Measurements from ENCODE around the gene BCAS4.

Gene BCAS4

DNA sequence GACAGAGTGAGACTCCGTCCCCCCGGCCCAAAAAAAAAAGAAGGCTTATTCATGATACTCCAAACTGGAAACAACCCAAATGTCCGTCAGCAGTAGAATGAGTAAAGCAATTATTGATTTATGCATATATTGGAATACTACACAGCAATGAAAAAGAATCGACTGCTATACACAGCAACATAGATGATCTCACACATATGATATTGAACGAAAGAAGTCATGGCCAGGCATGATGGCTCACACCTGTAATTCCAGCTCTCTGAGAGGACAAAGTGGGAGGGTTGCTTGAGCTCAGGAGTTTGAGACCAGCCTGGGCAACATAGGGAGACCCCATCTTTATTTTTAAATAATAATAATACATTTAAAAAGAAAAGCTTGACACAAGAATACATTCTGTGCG lies 28.5 kb downstream of the BCAS4 start:
- no peaks in the 10 kb centered on the region for H3K27me3 ChIP-seq (ENCODE audit: insufficient read depth, low read depth, severe bottlenecking)
- H3K36me3 ChIP-seq: no peaks in the 10 kb centered on the region
- no peak overlapping the region for H3K4me3 ChIP-seq (ENCODE audit: low read depth, low read length)
- DNase-seq: no peak
- TF ChIP-seq, protein P1, sequence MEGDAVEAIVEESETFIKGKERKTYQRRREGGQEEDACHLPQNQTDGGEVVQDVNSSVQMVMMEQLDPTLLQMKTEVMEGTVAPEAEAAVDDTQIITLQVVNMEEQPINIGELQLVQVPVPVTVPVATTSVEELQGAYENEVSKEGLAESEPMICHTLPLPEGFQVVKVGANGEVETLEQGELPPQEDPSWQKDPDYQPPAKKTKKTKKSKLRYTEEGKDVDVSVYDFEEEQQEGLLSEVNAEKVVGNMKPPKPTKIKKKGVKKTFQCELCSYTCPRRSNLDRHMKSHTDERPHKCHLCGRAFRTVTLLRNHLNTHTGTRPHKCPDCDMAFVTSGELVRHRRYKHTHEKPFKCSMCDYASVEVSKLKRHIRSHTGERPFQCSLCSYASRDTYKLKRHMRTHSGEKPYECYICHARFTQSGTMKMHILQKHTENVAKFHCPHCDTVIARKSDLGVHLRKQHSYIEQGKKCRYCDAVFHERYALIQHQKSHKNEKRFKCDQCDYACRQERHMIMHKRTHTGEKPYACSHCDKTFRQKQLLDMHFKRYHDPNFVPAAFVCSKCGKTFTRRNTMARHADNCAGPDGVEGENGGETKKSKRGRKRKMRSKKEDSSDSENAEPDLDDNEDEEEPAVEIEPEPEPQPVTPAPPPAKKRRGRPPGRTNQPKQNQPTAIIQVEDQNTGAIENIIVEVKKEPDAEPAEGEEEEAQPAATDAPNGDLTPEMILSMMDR (IDR thresholded peaks at IDR 0.05; ENCODE audit: low read depth, low read length): no peak
- H3K27ac ChIP-seq: no peak overlapping the region
- no peaks in the 10 kb centered on the region for H3K9me3 ChIP-seq (ENCODE audit: severe bottlenecking)

DNA sequence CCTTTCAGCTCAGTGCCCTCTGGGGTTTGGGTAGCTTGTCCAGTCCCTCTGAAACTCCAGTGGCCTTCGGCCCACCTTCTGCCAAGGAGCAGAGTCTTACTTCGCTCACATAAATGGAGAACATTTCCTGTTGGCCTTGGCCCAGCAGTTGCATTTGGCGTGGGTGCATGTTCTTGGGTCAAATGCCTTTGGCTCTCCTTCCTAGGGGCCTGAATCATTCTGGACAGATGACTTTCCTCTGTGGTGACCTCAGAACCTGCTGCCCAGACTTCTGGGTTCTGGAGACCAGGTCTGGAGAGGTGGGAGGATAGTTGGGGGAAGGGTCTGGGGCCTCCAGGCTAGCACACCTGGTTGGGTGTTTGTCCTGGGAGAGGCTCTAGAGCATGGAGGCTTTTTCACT lies 29.3 kb downstream of the BCAS4 start:
- Histone ChIP-seq H3K9me3 (ENCODE audit: severe bottlenecking) (no peaks in the 10 kb centered on the region), H3K27ac (no peak overlapping the region), H3K4me3 (ENCODE audit: low read depth, low read length) (no peak overlapping the region), H3K27me3 (ENCODE audit: insufficient read depth, low read depth, severe bottlenecking) (no peaks in the 10 kb centered on the region), H3K36me3 (no peaks in the 10 kb centered on the region)
- DNase-seq: no peak
- TF ChIP-seq, protein P1 (IDR thresholded peaks at IDR 0.05; ENCODE audit: low read depth, low read length): no peak

DNA sequence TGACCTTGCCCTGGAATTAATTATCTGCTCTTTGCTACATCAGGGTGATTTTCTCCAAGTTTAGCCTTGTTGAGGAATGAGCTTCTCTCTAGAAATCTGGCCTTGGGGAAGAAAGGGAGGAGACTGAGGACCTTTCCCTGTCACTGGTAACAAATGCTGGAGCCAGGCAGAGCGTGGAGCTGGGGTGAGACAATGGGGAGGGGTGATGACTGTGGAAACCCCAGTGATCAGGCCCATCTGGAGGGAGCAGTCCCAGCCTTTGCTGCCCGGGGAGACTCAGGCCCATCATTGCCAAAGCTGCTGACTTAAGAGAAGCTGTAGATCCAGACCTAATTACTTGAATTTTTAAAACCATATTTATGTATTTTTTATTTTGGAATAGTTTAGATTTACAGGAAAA lies 31.3 kb downstream of the BCAS4 start:
- H3K4me3 ChIP-seq (ENCODE audit: low read depth, low read length): no peak overlapping the region
- H3K36me3 ChIP-seq: no peaks in the 10 kb centered on the region
- H3K9me3 ChIP-seq (ENCODE audit: severe bottlenecking): no peaks in the 10 kb centered on the region
- H3K27ac ChIP-seq: no peak overlapping the region
- TF ChIP-seq, protein P1 (IDR thresholded peaks at IDR 0.05; ENCODE audit: low read depth, low read length): no peak
- no peaks in the 10 kb centered on the region for H3K27me3 ChIP-seq (ENCODE audit: insufficient read depth, low read depth, severe bottlenecking)
- DNase-seq: no peak

DNA sequence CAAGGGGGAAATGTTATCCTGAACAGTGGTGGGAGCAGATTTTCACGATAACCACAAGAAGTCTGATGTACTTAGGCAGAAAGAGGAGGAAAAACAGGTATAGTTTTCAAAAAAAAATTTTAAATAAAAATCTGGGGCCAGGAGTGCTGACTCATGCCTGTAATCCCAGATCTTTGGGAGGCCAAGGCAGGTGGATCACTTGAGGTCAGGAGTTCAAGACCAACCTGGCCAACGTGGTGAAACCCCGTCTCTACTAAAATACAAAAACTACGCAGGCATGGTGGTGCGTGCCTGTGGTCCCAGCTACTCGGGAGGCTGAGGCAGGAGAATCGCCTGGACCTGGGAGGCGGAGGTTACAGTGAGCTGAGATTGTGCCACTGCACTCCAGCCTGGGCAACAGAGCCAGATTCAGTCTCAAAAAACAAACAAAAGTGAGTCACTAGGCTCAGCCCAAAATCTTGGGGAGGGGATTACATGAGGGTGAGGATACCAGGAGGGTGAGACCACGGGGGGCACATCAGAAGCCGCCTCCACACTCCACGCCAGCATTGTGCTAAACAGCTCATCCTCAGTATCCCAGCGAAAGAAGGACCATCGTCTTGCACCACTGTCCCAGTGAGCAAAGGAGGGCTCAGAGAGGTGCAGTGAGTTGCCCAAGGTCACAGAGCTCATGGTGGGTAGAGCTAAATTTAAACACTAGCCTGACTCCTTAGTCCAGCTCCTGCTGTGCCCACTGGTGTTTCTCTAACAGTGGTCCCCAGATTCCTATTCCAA lies 33.7 kb downstream of the BCAS4 start:
- Histone ChIP-seq H3K36me3 (no peaks in the 10 kb centered on the region), H3K27me3 (ENCODE audit: insufficient read depth, low read depth, severe bottlenecking) (no peaks in the 10 kb centered on the region), H3K4me3 (ENCODE audit: low read depth, low read length) (no peak overlapping the region), H3K27ac (no peak overlapping the region), H3K9me3 (ENCODE audit: severe bottlenecking) (no peaks in the 10 kb centered on the region)
- TF ChIP-seq, protein P1 (IDR thresholded peaks at IDR 0.05; ENCODE audit: low read depth, low read length): no peak
- DNase-seq: no peak

DNA sequence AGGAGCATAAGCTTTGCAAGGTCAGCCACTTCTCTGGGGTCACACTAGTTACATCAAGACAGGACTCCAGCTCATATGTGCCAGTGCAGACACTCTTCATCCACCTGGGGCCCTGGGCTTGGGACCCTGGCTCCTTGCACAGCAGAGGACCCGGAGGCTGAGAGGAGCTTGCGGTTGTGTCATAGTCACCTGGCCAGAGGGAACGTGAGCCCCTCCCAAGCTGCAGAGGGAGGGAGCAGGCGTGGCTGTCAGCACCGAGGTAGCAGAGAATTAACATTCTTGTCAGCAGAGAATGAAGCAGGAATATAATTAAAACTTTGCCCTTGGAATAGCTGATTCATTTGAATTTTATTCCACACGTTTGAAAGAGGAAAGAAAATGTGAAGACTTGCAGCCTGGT lies 36.8 kb downstream of the BCAS4 start:
- H3K36me3 ChIP-seq: no peaks in the 10 kb centered on the region
- TF ChIP-seq, protein P1 (IDR thresholded peaks at IDR 0.05; ENCODE audit: low read depth, low read length): no peak
- no peaks in the 10 kb centered on the region for H3K27me3 ChIP-seq (ENCODE audit: insufficient read depth, low read depth, severe bottlenecking)
- H3K27ac ChIP-seq: no peak overlapping the region
- H3K9me3 ChIP-seq (ENCODE audit: severe bottlenecking): no peaks in the 10 kb centered on the region
- H3K4me3 ChIP-seq (ENCODE audit: low read depth, low read length): no peak overlapping the region
- DNase-seq: no peak

DNA sequence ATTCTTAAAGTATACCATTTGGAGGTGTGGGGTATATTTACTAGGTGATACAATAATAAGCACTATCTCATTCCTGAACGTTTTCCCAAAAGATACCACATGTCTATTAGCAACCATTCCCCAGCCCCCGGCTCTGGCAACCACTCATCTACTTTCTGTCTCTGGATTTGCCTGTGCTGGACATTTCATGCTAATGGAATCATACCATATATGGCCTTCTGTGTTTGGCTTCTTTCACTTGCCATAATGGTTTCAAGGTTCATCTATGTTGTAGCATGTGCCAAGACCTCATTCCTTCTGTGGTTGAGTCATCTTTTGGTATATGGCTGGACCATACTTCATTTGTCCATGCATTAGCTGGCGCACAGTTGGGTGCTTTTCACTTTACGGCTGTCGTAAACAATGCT lies 39.7 kb downstream of the BCAS4 start:
- Histone ChIP-seq H3K27ac (no peak overlapping the region), H3K9me3 (ENCODE audit: severe bottlenecking) (no peaks in the 10 kb centered on the region), H3K27me3 (ENCODE audit: insufficient read depth, low read depth, severe bottlenecking) (no peaks in the 10 kb centered on the region), H3K4me3 (ENCODE audit: low read depth, low read length) (no peak overlapping the region), H3K36me3 (no peaks in the 10 kb centered on the region)
- no peak for DNase-seq
- TF ChIP-seq, protein P1 (IDR thresholded peaks at IDR 0.05; ENCODE audit: low read depth, low read length): no peak

Data from WERI-Rb-1 (cell line).